Daoy (cell line): ENCODE measurements around the gene MYOZ1. TPM values are rescaled to one million over a fixed set of nuclear protein-coding genes. Genes with fewer than 3 reads are reported as not detected.
"Not testable (repeated sequence)": the region's sequence is repeated elsewhere in the genome, so short reads cannot be mapped to it uniquely, and the experiment has no call there.

ENCODE experiments used
- DNase-seq: peaks from one replicate; pipeline ENCODE4 v3.0.0-alpha.2; 2015; ENCODE audit warnings: low read depth
- total RNA-seq: library from RNA; depleted of rRNA; stranded (reverse); fragments of >200 nt; shearing (Covaris generic); gene quantifications from 2 replicates; pipeline ENCODE4 v1.2.3, GENCODE V29; 2014

Gene MYOZ1
- total RNA-seq, 1 experiment from 2014 or later = not detected

- no peak for DNase-seq
Observed at GRCh38 chr10:73647875-73648651, 6.8 kb upstream of the MYOZ1 start.

DNA sequence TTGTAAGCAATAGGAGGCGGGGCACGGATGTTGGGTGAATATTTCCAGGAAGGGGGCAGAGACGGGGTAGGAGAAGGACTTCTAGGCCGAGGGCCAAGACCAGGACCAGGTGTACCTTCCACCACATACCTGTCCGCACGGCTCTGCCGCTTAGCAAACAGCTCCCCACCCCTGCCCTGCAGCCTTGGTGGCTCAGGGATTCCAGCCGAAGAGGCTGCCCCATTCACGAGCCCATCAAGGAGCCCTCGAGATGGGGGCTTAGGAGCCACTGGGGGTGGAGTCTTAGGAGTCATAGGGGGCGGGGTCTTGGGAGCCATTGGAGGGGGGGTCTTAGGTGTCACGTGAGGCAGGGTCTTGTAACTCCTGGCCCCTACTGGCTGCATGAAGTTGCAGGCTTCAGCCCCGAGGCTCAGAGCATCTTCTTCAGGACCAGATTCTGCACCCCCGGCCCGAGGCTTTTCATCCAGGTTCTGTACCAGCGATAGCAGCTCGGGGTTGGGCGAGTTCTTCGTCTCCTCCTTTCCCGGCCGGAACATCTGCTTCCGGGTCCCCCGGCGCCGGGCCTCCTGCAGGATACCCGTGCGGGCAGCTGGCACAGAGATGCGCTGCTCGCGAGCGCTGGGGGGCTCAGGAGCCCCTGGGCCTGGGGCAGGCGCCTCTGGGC is 6.1 kb upstream of the MYOZ1 start:
- no peak for DNase-seq

- DNase-seq = no peak
Observed at GRCh38 chr10:73646598-73647041, 5.3 kb upstream of the MYOZ1 start.

DNA sequence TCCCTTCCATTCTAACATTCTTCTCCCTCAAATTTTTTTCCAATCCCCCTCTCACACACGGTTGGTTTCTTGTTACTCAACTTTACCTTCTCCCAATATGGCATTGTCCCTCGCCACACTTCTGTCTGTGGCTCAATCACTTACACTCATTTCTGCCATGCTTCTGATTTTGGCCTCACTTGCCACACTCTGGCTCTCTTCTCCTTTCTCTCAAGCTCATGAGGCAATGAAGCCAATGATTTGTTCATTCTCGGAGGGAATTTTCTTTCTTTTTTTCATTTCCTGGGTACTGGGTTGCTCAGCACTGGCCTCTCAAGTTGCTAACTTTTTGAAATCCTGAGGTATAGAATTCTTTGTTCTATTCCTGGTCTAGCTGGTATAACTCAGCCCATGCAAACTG is 4.0 kb upstream of the MYOZ1 start:
- no peak for DNase-seq

- DNase-seq = no peak
Observed at GRCh38 chr10:73644767-73645166, 3.5 kb upstream of the MYOZ1 start.

DNA sequence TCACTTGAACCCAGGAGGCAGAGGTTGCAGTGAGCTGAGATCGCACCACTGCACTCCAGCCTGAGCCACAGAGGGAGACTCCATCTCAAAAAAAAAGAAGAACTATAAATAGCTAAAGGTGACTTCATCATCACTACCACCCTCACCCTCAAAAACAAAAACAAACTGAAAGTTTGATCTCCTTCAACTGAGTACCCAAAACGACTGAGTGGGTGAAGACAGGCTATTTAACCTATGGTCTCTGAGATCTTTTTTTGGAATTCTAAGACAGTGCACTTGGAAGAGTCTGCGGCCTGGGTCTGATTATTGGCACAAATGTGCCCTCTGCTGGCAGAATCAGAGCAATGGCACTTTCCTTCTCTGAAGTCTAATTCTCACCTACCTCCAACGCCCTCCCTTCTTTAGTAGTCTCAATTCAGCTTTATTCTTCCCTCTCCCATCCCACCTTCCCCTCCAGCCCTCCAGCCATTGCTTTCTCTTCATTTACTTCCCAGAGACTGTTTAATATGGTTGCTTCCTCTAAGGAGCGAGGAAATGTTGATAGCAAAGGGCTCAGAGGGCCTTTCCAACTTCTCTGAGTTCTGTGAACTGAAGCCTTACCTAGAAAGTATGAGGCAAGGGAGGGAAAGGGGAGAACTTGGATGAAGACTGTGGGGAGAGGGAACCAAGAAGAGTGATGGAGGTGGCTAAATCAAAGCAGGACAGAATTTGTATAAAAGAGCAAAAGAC is 2.9 kb upstream of the MYOZ1 start:
- DNase-seq = peak; percentile 51

DNA sequence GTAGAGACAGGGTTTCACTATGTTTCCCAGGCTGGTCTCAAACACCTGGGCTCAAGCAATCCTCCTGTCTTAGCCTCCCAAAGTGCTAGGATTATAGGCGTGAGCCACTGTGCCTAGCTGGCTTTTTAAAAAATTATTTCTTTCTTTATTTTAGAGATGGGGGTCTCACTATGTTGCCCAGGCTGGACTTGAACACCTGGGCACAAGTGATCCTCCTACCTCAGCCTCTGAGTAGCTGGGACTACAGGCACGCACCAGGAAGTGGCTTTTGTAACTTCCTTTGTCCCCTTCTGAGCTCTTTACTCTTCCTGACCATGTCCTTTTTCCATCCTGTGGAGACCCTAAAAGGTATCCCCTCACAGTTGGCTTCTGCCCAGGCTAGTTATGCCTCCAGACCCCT is 2.1 kb upstream of the MYOZ1 start:
- DNase-seq = no peak

DNA sequence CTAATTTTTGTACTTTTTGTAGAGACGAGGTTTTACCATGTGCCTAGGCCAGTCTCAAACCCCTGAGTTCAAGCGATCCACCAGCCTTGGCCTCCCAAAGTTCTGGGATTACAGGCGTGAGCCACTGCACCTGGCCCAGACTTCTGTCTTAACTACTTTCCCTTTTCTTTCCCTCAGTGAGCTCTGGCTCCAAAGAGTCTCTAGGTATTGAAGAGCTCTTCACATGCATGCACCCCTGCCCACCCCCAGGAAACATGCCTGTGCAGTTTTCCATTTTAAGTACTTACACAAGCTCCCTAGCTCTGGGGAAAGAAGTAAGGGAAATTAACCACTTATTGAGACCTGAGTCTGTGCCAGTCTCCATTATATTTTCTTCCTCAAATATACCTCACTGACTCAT is 2.0 kb downstream of the MYOZ1 start:
- DNase-seq = no peak

- DNase-seq = no peak
Observed at GRCh38 chr10:73635781-73636180, 5.5 kb downstream of the MYOZ1 start.

GRCh38 chr10:73634421-73634820 is 6.9 kb downstream of the MYOZ1 start:
- DNase-seq = no peak

DNA sequence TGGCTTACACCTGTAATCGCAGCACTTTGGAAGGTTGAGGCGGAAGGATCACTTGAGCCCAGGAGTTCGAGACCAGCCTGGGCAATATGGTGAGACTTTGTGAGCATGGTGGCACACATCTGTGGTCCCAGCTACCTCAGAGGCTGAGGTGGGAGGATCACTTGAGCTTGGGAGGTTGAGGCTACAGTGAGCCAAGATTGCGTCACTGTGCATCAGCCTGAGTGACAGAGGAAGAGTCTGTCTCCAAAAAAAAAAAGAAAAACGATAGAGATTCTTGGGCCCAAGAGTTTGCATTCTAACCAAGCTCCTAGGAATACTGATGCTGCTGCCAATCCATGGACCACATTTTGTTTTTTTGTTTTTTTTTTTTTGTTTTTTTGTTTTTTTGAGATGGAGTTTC is 12.1 kb downstream of the MYOZ1 start:
- DNase-seq = no peak

DNA sequence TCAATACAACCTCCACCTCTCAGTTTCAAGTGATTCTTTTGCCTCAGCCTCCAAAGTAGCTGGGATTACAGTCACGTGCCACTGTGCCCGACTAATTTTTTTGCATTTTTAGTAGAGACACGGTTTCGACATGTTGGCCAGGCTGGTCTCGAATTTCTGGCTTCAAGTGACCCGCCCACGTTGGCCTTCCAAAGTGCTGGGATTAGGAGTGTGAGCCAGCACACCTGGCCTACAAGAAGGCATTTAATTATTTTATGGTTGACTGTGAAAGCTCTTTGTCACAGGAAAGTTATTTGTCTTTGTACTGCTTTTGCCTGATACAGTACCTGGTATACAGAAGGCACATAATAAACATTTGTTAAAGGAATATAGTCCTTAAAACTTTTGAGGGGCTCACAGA is 12.9 kb downstream of the MYOZ1 start:
- no peak for DNase-seq

DNA sequence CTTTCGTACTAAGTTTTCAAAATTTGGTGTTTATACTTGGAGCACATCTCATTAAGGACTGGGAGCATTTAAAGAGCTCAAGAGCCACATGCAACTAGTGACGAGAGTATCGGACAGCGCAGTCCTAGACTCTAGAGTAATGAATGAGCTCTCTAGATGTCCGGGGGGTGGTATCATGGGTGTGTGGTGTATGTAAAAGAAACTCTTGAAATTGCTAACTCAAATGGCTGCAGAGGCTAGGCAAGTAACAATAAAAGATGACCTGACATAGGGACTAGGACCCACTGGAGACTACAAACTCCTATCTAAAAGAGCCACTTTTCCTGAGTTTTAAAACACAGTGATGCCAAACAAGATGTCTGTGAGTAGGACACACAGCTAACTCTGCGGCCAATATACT is 14.0 kb downstream of the MYOZ1 start:
- no peak for DNase-seq

- DNase-seq = peak; percentile 96
Observed at GRCh38 chr10:73625884-73626752, 15.2 kb downstream of the MYOZ1 start.

DNA sequence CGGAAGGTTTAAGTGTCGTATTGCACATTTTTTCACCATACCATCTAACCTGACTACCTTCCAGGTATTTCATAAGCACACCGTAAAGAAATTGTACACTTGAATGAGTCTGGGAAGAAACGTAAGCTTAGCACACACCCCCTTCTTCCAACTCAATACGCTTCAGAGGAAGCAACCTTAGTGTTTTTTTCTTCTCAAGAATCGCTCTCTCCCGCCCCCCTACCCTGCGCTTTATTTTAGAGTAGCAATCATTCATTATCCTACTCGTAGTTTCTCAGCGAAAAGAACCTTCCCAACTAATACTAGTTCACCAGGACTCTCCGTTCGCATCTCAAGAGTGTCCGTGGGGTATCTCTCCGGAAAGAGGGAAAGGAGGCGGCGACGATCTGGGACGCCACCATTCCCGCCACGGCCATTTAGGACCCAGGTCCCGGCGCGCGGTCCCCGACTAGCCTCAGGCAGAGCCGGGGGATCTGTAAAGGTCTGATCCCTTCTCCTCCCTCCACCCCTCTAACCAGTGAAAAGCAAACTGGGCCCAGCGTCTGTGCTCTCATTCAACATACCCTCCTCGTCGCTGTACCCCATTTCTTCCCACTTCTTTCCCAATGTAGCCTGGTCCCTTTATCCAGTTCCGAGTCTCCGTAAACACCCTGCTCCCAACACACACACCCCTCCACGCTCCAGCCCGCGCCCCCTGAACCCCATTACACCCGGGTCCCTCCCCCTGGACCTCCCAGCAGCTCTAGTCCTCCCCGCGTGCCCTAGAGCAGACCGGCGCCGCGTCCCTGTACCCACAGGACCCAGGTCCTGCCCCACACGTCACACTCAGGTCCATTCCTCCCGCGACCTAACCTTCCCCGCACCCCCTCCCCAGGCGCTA is 16.0 kb downstream of the MYOZ1 start:
- DNase-seq = peak; percentile 35

- DNase-seq = no peak
Observed at GRCh38 chr10:73623056-73623455, 18.2 kb downstream of the MYOZ1 start.

DNA sequence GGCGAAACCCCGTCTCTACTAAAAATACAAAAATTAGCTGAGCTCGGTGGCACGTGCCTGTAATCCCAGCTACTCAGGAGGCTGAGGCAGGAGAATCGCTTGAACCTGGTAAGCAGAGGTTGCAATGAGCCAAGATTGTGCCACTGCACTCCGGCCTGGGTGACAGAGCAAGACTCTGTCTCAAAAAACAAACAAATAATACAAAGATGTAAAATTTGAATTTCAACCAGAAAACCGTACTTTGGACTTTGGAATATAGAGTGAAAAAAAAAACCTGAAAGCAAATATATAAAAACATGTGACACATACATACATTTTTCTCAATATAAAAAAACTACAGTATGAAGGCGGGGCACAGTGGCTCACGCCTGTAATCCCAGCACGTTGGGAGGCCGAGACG is 20.3 kb downstream of the MYOZ1 start:
- DNase-seq = not testable (repeated sequence)

- not testable (repeated sequence) for DNase-seq
Observed at GRCh38 chr10:73617143-73617542, 24.1 kb downstream of the MYOZ1 start.

DNA sequence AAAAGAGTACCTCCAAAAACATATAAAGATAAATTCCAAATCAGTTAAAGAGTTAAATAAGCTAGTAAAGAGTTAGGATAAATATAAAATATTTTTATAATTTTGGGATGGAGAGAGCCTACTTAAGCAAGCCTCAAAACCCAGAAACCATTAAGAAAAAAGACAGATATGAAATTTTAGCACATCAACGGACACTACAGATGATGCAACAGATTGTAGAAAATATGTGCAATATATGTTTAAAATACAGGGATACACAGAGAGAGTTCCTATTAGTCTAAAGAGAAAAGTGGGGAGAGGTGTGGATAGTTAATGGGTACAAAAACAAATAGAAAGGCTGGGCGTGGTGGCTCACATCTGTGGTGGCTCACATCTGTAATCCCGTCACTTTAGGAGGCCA is 26.6 kb downstream of the MYOZ1 start:
- DNase-seq = no peak

GRCh38 chr10:73609116-73609515 is 32.2 kb downstream of the MYOZ1 start:
- DNase-seq = no peak

DNA sequence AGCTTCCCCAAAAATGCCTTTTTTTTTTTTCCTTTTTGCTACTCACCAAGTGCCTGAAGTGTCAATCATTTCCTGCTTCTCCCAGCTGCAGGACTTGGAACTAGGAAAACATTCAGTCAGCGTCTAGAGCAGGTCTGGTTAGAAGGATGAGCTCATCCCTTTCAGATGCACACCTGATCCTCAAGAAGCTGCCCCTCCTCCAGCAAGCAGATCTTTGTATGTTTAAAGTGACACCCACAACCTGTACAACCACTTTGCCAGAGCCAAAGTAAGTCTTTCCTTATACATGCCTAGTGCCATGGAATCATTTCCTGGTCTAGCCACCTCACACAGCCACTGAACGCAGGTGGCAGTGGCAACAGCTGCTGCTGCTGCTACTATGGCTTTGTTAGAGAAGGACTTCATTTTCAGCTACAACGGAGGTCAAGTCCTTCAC is 39.8 kb downstream of the MYOZ1 start:
- DNase-seq = peak; percentile 19
